HEK293 (cell line): ENCODE results near the gene IGBP1.

ENCODE experiments used
- CTCF ChIA-PET: fragments of 350-600 bp; formaldehyde crosslinking; extraction: SDS; loops from one replicate; lab custom pipeline; 2021; ENCODE audit warnings: antibody characterized with exemption; lab: Yijun Ruan, JAX
- POLR2A ChIA-PET: fragments of 300-600 bp; formaldehyde crosslinking; extraction: SDS; loops from one replicate; lab custom pipeline; 2020; ENCODE audit warnings: antibody characterized with exemption, inconsistent platforms; lab: Yijun Ruan, JAX
- H3K27ac ChIP-seq: fragments of 200-500 bp; sonication (Bioruptor generic); 2 replicates; pipeline ENCODE4 v1.5.1; 2014; ENCODE audit warnings: low read depth, low read length, control low read depth, inconsistent platforms; ENCODE audit errors: extremely low read depth
- H3K36me3 ChIP-seq, 2 experiments: fragments of 200-500 bp in 1 of 2; sonication (Bioruptor generic) in 1 of 2; 1 replicate in 1 of 2; 2 replicates in 1 of 2; pipeline ENCODE4 v1.5.1; 2014 to 2017; ENCODE audit warnings: inconsistent platforms in 2 of 2, low read length in 2 of 2; ENCODE audit not compliant: control insufficient read depth in 2 of 2, insufficient read depth in 1 of 2
- H3K4me1 ChIP-seq: fragments of 200-500 bp; sonication (Bioruptor generic); 2 replicates; pipeline ENCODE4 v1.5.1; 2014; ENCODE audit warnings: mild to moderate bottlenecking, low read length, inconsistent platforms; ENCODE audit not compliant: control insufficient read depth, insufficient read depth
- H3K4me3 ChIP-seq: 2 replicates; pipeline ENCODE4 v1.5.1; 2011; ENCODE audit warnings: low read depth, mild to moderate bottlenecking, control low read depth, low read length, moderate library complexity
- H3K9me3 ChIP-seq: fragments of 200-500 bp; sonication (Bioruptor generic); 2 replicates; pipeline ENCODE4 v1.5.1; 2014; ENCODE audit warnings: low read depth, low read length, inconsistent platforms; ENCODE audit not compliant: control insufficient read depth, insufficient read depth
- KLF9 ChIP-seq: fragments of 450-650 bp; formaldehyde crosslinking; IDR thresholded peaks from 2 replicates; pipeline ENCODE4 v1.5.1; 2016; ENCODE audit warnings: missing biosample characterization, missing genetic modification characterization, low read depth
- MEIS1 ChIP-seq: sonication (generic); formaldehyde crosslinking; IDR thresholded peaks from 2 replicates; pipeline ENCODE4 v1.8.1; 2022; ENCODE audit warnings: missing genetic modification reagents, mild to moderate bottlenecking, borderline replicate concordance
- SCRT1 ChIP-seq: fragments of 450-650 bp; formaldehyde crosslinking; IDR thresholded peaks from 2 replicates; pipeline ENCODE4 v1.5.1; 2016; ENCODE audit warnings: missing biosample characterization, missing genetic modification characterization, borderline replicate concordance
- ZFP3 ChIP-seq: fragments of 450-650 bp; formaldehyde crosslinking; IDR thresholded peaks from 2 replicates; pipeline ENCODE4 v1.5.1; 2016; ENCODE audit warnings: low read depth, missing biosample characterization, missing genetic modification characterization
- ZFP37 ChIP-seq: fragments of 450-650 bp; formaldehyde crosslinking; IDR thresholded peaks from 2 replicates; pipeline ENCODE4 v1.5.1; 2016; ENCODE audit warnings: missing biosample characterization, missing genetic modification characterization
- ZNF169 ChIP-seq: fragments of 450-650 bp; formaldehyde crosslinking; IDR thresholded peaks from 2 replicates; pipeline ENCODE4 v1.5.1; 2016; ENCODE audit warnings: missing biosample characterization, missing genetic modification characterization
- ZNF292 ChIP-seq: fragments of 450-650 bp; formaldehyde crosslinking; IDR thresholded peaks from 2 replicates; pipeline ENCODE4 v1.5.1; 2016; ENCODE audit warnings: low read depth, missing biosample characterization, missing genetic modification characterization, borderline replicate concordance
- ZNF311 ChIP-seq: fragments of 450-650 bp; formaldehyde crosslinking; IDR thresholded peaks from 2 replicates; pipeline ENCODE4 v1.5.1; 2017; ENCODE audit warnings: missing biosample characterization, missing genetic modification characterization, borderline replicate concordance
- ZNF426 ChIP-seq: fragments of 450-650 bp; formaldehyde crosslinking; IDR thresholded peaks from 2 replicates; pipeline ENCODE4 v1.5.1; 2017; ENCODE audit warnings: missing biosample characterization, missing genetic modification characterization, mild to moderate bottlenecking, inconsistent platforms, moderate library complexity
- ZNF433 ChIP-seq: fragments of 450-650 bp; formaldehyde crosslinking; IDR thresholded peaks from 2 replicates; pipeline ENCODE4 v1.5.1; 2016; ENCODE audit warnings: missing biosample characterization, missing genetic modification characterization, low read depth
- ZNF571 ChIP-seq: fragments of 450-650 bp; formaldehyde crosslinking; IDR thresholded peaks from 2 replicates; pipeline ENCODE4 v1.5.0; 2017; ENCODE audit warnings: missing biosample characterization, missing genetic modification characterization
- ZNF585B ChIP-seq: fragments of 450-650 bp; formaldehyde crosslinking; IDR thresholded peaks from 2 replicates; pipeline ENCODE4 v1.5.1; 2016; ENCODE audit warnings: missing biosample characterization, missing genetic modification characterization
- ZNF623 ChIP-seq: fragments of 450-650 bp; formaldehyde crosslinking; IDR thresholded peaks from 2 replicates; pipeline ENCODE4 v1.5.1; 2016; ENCODE audit warnings: missing biosample characterization, missing genetic modification characterization
- ZNF629 ChIP-seq: fragments of 450-650 bp; formaldehyde crosslinking; IDR thresholded peaks from 2 replicates; pipeline ENCODE4 v1.5.1; 2017; ENCODE audit warnings: missing biosample characterization, missing genetic modification characterization
- TF ChIP-seq, protein P1 (sequence below): fragments of 450-650 bp; formaldehyde crosslinking; optimal IDR thresholded peaks from 2 replicates; pipeline ENCODE3; 2016; ENCODE audit warnings: missing biosample characterization, mild to moderate bottlenecking, missing genetic modification characterization
- TF ChIP-seq, protein P2 (sequence below): fragments of 450-650 bp; formaldehyde crosslinking; IDR thresholded peaks from 2 replicates; pipeline ENCODE4 v1.5.1; 2016; ENCODE audit warnings: missing biosample characterization, missing genetic modification characterization
- TF ChIP-seq, protein P3 (sequence below): fragments of 450-650 bp; formaldehyde crosslinking; IDR thresholded peaks from 2 replicates; pipeline ENCODE4 v1.5.1; 2016; ENCODE audit warnings: missing biosample characterization, missing genetic modification characterization
- TF ChIP-seq, protein P4 (sequence below): fragments of 450-650 bp; formaldehyde crosslinking; IDR thresholded peaks from 2 replicates; pipeline ENCODE4 v1.5.1; 2017; ENCODE audit warnings: missing biosample characterization, missing genetic modification characterization

Gene IGBP1

DNA sequence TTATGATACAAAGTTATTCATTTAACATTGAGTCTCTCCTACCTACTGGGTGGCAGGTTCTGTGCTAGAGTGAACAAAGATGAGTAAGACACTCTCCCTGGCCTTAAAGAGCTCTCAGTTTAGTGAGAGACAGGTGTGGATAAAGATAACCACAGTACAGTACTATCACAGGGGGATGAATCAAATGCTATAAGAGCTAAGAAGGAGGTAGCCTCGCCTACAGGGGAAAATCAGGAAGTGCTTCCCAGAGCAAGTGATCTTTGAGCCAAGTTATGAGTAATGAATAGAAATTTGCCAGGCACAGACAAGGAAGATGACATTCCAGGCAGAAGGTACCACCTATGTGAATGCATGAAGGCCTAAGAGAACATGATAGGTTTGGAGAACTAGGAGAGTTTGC, 3.4 kb upstream of the IGBP1 start (continued):
- TF ChIP-seq, protein P1, sequence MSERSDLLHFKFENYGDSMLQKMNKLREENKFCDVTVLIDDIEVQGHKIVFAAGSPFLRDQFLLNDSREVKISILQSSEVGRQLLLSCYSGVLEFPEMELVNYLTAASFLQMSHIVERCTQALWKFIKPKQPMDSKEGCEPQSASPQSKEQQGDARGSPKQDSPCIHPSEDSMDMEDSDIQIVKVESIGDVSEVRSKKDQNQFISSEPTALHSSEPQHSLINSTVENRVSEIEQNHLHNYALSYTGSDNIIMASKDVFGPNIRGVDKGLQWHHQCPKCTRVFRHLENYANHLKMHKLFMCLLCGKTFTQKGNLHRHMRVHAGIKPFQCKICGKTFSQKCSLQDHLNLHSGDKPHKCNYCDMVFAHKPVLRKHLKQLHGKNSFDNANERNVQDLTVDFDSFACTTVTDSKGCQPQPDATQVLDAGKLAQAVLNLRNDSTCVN (tag by site-specific recombination) = no peak

DNA sequence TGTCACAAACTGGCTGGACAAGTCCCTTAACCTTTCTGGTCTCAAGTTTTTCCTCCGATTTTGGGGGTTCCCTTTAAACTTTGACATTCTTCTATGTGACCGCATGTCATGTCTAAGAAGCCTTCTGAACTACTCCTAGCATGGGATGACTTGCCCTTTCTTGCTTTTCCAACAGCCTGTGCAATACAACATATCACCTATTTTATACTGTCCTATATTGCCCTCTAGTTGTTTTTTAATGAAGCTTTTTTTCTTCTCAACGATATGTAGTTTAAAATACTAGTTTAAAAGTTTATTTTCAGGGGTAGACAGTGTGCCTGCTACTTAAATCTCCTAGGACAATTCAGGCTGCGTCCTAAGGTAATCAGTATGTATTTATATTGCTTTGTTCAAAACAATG, 1.0 kb upstream of the IGBP1 start:
- CTCF ChIA-PET = interaction anchor here (0.6 to 3.1 kb wide), 17 partner anchors 11 to 639 kb away, joined by 3 to 18 read pairs (median 4); partner anchors contain the start of genes KIF4A and PDZD11
- no peak overlapping the region for H3K4me3 ChIP-seq
- no peaks in the 10 kb centered on the region; the same call in 1 of the 2 replicates for H3K4me1 ChIP-seq
- H3K27ac ChIP-seq = no peak overlapping the region
- peaks cover 4 to 23% of the 10 kb centered on the region in 2 experiments; a peak in 1 of 3 replicates for H3K36me3 ChIP-seq
- TF ChIP-seq ZNF623 (tag by site-specific recombination) (no peak), ZNF585B (tag by site-specific recombination) (no peak), SCRT1 (tag by site-specific recombination) (no peak), KLF9 (tag by site-specific recombination) (no peak), ZNF426 (no peak), ZNF311 (tag by site-specific recombination) (no peak), ZNF629 (tag by site-specific recombination) (no peak), ZFP3 (tag by site-specific recombination) (no peak), ZNF433 (tag by site-specific recombination) (no peak), ZNF571 (tag by site-specific recombination) (no peak), ZFP37 (no peak), MEIS1 (CRISPR knock-in tag) (no peak), ZNF292 (tag by site-specific recombination) (no peak), ZNF169 (tag by site-specific recombination) (no peak)
- TF ChIP-seq, protein P1 (tag by site-specific recombination) = no peak
- TF ChIP-seq, protein P2, sequence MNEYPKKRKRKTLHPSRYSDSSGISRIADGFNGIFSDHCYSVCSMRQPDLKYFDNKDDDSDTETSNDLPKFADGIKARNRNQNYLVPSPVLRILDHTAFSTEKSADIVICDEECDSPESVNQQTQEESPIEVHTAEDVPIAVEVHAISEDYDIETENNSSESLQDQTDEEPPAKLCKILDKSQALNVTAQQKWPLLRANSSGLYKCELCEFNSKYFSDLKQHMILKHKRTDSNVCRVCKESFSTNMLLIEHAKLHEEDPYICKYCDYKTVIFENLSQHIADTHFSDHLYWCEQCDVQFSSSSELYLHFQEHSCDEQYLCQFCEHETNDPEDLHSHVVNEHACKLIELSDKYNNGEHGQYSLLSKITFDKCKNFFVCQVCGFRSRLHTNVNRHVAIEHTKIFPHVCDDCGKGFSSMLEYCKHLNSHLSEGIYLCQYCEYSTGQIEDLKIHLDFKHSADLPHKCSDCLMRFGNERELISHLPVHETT (tag by site-specific recombination) = no peak
- TF ChIP-seq, protein P3, sequence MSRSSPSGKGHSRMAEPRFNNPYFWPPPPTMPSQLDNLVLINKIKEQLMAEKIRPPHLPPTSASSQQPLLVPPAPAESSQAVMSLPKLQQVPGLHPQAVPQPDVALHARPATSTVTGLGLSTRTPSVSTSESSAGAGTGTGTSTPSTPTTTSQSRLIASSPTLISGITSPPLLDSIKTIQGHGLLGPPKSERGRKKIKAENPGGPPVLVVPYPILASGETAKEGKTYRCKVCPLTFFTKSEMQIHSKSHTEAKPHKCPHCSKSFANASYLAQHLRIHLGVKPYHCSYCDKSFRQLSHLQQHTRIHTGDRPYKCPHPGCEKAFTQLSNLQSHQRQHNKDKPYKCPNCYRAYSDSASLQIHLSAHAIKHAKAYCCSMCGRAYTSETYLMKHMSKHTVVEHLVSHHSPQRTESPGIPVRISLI (tag by site-specific recombination) = no peak
- TF ChIP-seq, protein P4, sequence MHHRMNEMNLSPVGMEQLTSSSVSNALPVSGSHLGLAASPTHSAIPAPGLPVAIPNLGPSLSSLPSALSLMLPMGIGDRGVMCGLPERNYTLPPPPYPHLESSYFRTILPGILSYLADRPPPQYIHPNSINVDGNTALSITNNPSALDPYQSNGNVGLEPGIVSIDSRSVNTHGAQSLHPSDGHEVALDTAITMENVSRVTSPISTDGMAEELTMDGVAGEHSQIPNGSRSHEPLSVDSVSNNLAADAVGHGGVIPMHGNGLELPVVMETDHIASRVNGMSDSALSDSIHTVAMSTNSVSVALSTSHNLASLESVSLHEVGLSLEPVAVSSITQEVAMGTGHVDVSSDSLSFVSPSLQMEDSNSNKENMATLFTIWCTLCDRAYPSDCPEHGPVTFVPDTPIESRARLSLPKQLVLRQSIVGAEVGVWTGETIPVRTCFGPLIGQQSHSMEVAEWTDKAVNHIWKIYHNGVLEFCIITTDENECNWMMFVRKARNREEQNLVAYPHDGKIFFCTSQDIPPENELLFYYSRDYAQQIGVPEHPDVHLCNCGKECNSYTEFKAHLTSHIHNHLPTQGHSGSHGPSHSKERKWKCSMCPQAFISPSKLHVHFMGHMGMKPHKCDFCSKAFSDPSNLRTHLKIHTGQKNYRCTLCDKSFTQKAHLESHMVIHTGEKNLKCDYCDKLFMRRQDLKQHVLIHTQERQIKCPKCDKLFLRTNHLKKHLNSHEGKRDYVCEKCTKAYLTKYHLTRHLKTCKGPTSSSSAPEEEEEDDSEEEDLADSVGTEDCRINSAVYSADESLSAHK = no peak
- TF ChIP-seq, all 188 proteins: peak for 0
- POLR2A ChIA-PET = interaction anchor here (1.4 kb wide), 1 partner anchor 159 kb away, joined by 3 read pairs; no protein-coding TSS in a partner anchor
- H3K9me3 ChIP-seq = no peaks in the 10 kb centered on the region
